Sigmoid colon (tissue), 4 donors: ENCODE measurements around the gene RUNX2.

Source experiments
- EP300 ChIP-seq, 4 donors: sonication (generic); formaldehyde crosslinking; IDR thresholded peaks; one replicate each; pipeline ENCODE4 v1.6.1; 2017; ENCODE audit warnings: antibody characterized with exemption in 4 of 4
- POLR2A ChIP-seq, 2 donors: fragments of 450-650 bp; IDR thresholded peaks; one replicate each; pipeline ENCODE4 v1.6.1; 2016; ENCODE audit warnings: antibody characterized with exemption in 2 of 2, mild to moderate bottlenecking in 2 of 2, moderate library complexity in 2 of 2
- POLR2AphosphoS5 ChIP-seq, 4 donors: sonication (generic); formaldehyde crosslinking; IDR thresholded peaks; one replicate each; pipeline ENCODE4 v1.6.1; 2017; ENCODE audit warnings: antibody characterized with exemption in 4 of 4
- TF ChIP-seq, protein P1 (sequence below), 4 experiments: fragments of 450-650 bp in 3 of 4; fragments of 200-600 bp in 1 of 4; IDR thresholded peaks; one replicate each; pipeline ENCODE4 v1.5.1; 2016 to 2019; ENCODE audit warnings: antibody characterized with exemption in 4 of 4, mild to moderate bottlenecking in 3 of 4, moderate library complexity in 2 of 4

GRCh38 chr6:45365036-45365435 lies 36.9 kb downstream of the RUNX2 start:
- no peak for TF ChIP-seq POLR2A (IDR thresholded peaks at IDR 0.05)
- TF ChIP-seq, protein P1, sequence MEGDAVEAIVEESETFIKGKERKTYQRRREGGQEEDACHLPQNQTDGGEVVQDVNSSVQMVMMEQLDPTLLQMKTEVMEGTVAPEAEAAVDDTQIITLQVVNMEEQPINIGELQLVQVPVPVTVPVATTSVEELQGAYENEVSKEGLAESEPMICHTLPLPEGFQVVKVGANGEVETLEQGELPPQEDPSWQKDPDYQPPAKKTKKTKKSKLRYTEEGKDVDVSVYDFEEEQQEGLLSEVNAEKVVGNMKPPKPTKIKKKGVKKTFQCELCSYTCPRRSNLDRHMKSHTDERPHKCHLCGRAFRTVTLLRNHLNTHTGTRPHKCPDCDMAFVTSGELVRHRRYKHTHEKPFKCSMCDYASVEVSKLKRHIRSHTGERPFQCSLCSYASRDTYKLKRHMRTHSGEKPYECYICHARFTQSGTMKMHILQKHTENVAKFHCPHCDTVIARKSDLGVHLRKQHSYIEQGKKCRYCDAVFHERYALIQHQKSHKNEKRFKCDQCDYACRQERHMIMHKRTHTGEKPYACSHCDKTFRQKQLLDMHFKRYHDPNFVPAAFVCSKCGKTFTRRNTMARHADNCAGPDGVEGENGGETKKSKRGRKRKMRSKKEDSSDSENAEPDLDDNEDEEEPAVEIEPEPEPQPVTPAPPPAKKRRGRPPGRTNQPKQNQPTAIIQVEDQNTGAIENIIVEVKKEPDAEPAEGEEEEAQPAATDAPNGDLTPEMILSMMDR (IDR thresholded peaks at IDR 0.05): no peak
- TF ChIP-seq POLR2AphosphoS5 (IDR thresholded peaks at IDR 0.05): no peak
- no peak for TF ChIP-seq EP300 (IDR thresholded peaks at IDR 0.05)
